BE2C (cell line): ENCODE results near the gene KCNH4.
A peak's percentile ranks its signal among the peaks of the same experiment; 100 is the strongest.

ENCODE experiments used
- DNase-seq: peaks from one replicate; pipeline ENCODE4 v3.0.0-alpha.2; 2020
- H3K27me3 ChIP-seq: fragments of 250-450 bp; sonication (Bioruptor Pico); 2 replicates; pipeline ENCODE4 v1.5.1; 2020; ENCODE audit warnings: mild to moderate bottlenecking
- H3K36me3 ChIP-seq: fragments of 250-450 bp; sonication (Bioruptor Pico); 2 replicates; pipeline ENCODE4 v1.5.1; 2020; ENCODE audit warnings: mild to moderate bottlenecking
- H3K4me1 ChIP-seq: fragments of 250-450 bp; sonication (Bioruptor Pico); 2 replicates; pipeline ENCODE4 v1.5.1; 2020
- H3K4me3 ChIP-seq: 2 replicates; pipeline ENCODE4 v1.5.1; 2011; ENCODE audit warnings: low read depth, low read length
- H3K9me3 ChIP-seq: fragments of 250-450 bp; sonication (Bioruptor Pico); 2 replicates; pipeline ENCODE4 v1.5.1; 2020
- CTCF ChIP-seq: IDR thresholded peaks from 2 replicates; pipeline ENCODE4 v1.5.1; 2012; ENCODE audit warnings: mild to moderate bottlenecking, low read depth, low read length

KCNH4 gene

GRCh38 chr17:42122371-42123303 lies 58.3 kb downstream of the KCNH4 start, which contains the start of gene HSPB9:
Gene HSPB9 (plus strand): TSS chr17:42122804. CDS start chr17:42122851, 47 bp downstream.
- Histone ChIP-seq H3K4me3 (no peak within 1 kb of the TSS), H3K9me3 (no peaks in the 10 kb centered on the region), H3K27me3 (no peaks in the 10 kb centered on the region), H3K4me1 (peaks cover 4% of the 10 kb centered on the region; the same call in 1 of the 2 replicates), H3K36me3 (peaks cover 41% of the 10 kb centered on the region)
- DNase-seq = no peak
- no peak for TF ChIP-seq CTCF

GRCh38 chr17:42120770-42121769 lies 59.9 kb downstream of the KCNH4 start, which contains the start of gene KAT2A:
Gene KAT2A (minus strand): TSS chr17:42121367. CDS start chr17:42121304, 63 bp downstream.
- H3K4me3 ChIP-seq = peak within 1 kb of the TSS; percentile 58
- H3K36me3 ChIP-seq = peaks cover 41% of the 10 kb centered on the region
- H3K4me1 ChIP-seq = peaks cover 4% of the 10 kb centered on the region; the same call in 1 of the 2 replicates
- DNase-seq = peak; percentile 89
- no peaks in the 10 kb centered on the region for H3K27me3 ChIP-seq
- no peak for TF ChIP-seq CTCF
- H3K9me3 ChIP-seq = no peaks in the 10 kb centered on the region

- no peak for TF ChIP-seq CTCF
- H3K4me3 ChIP-seq = peak overlapping the region; percentile 58
- H3K27me3 ChIP-seq = no peaks in the 10 kb centered on the region
- DNase-seq = no peak
- peaks cover 33% of the 10 kb centered on the region for H3K36me3 ChIP-seq
- H3K9me3 ChIP-seq = no peaks in the 10 kb centered on the region
- peaks cover 4% of the 10 kb centered on the region; the same call in 1 of the 2 replicates for H3K4me1 ChIP-seq
Measured at GRCh38 chr17:42120161-42120769, 60.7 kb downstream of the KCNH4 start.

GRCh38 chr17:42119301-42119700 lies 61.6 kb downstream of the KCNH4 start:
- Histone ChIP-seq H3K4me1 (peaks cover 4% of the 10 kb centered on the region; the same call in 1 of the 2 replicates), H3K4me3 (no peak overlapping the region), H3K27me3 (no peaks in the 10 kb centered on the region), H3K9me3 (no peaks in the 10 kb centered on the region), H3K36me3 (peaks cover 31% of the 10 kb centered on the region)
- TF ChIP-seq CTCF = no peak
- DNase-seq = no peak

- TF ChIP-seq CTCF = peak; percentile 66
- peaks cover 31% of the 10 kb centered on the region for H3K36me3 ChIP-seq
- H3K4me1 ChIP-seq = peaks cover 4% of the 10 kb centered on the region; the same call in 1 of the 2 replicates
- no peaks in the 10 kb centered on the region for H3K9me3 ChIP-seq
- no peaks in the 10 kb centered on the region for H3K27me3 ChIP-seq
- no peak overlapping the region for H3K4me3 ChIP-seq
- peak; percentile 62 for DNase-seq
Measured at GRCh38 chr17:42118545-42118944, 62.4 kb downstream of the KCNH4 start.
